ENCODE measurements around the gene AREG. TPM values are rescaled to one million over a fixed set of nuclear protein-coding genes. Genes with fewer than 3 reads are reported as not detected.

AREG gene
- polyA plus RNA-seq, 2 donors = 12.8 to 17.4 TPM

GRCh38 chr4:74474345-74475090 is 29.6 kb downstream of the AREG start:
- Histone ChIP-seq H3K27ac (ENCODE audit: low read depth in 2 of 2, low read length in 1 of 2) (peak overlapping the region in 1 of 2 donors; percentile 69), H3K36me3 (ENCODE audit: control insufficient read depth in 2 of 2, insufficient read depth in 2 of 2, low read length in 1 of 2) (no peaks in the 10 kb centered on the region), H3K4me1 (ENCODE audit: control insufficient read depth in 2 of 2, insufficient read depth in 2 of 2, low read length in 1 of 2) (no peaks in the 10 kb centered on the region), H3K9me3 (ENCODE audit: control insufficient read depth in 2 of 2, insufficient read depth in 1 of 2, low read depth in 1 of 2, low read length in 1 of 2) (no peaks in the 10 kb centered on the region), H3K27me3 (ENCODE audit: control insufficient read depth in 1 of 2, insufficient read depth in 2 of 2, low read length in 2 of 2) (no peaks in the 10 kb centered on the region), H3K4me3 (ENCODE audit: low read depth in 1 of 2, low read length in 2 of 2) (no peak overlapping the region)
- WGBS, 2 donors = 30 to 43% methylated on average over 4 of the region's 4 CpGs

GRCh38 chr4:74475091-74475800 is 30.3 kb downstream of the AREG start:
- WGBS, 2 donors = 54 to 60% methylated on average over 2 of the region's 2 CpGs
- Histone ChIP-seq H3K4me1 (ENCODE audit: control insufficient read depth in 2 of 2, insufficient read depth in 2 of 2, low read length in 1 of 2) (no peaks in the 10 kb centered on the region), H3K27ac (ENCODE audit: low read depth in 2 of 2, low read length in 1 of 2) (peak overlapping the region in 1 of 2 donors; percentile 69)

GRCh38 chr4:74475946-74476345 is 31.0 kb downstream of the AREG start:
- Histone ChIP-seq H3K4me1 (ENCODE audit: control insufficient read depth in 2 of 2, insufficient read depth in 2 of 2, low read length in 1 of 2) (no peaks in the 10 kb centered on the region), H3K27me3 (ENCODE audit: control insufficient read depth in 1 of 2, insufficient read depth in 2 of 2, low read length in 2 of 2) (no peaks in the 10 kb centered on the region), H3K36me3 (ENCODE audit: control insufficient read depth in 2 of 2, insufficient read depth in 2 of 2, low read length in 1 of 2) (no peaks in the 10 kb centered on the region), H3K9me3 (ENCODE audit: control insufficient read depth in 2 of 2, insufficient read depth in 1 of 2, low read depth in 1 of 2, low read length in 1 of 2) (no peaks in the 10 kb centered on the region), H3K4me3 (ENCODE audit: low read depth in 1 of 2, low read length in 2 of 2) (no peak overlapping the region), H3K27ac (ENCODE audit: low read depth in 2 of 2, low read length in 1 of 2) (no peak overlapping the region)
- WGBS, 2 donors = 77 to 78% methylated on average over 3 of the region's 3 CpGs

More at GRCh38 chr4:74475091-74475800, 30.3 kb downstream of the AREG start:
- H3K4me3 ChIP-seq (ENCODE audit: low read depth in 1 of 2, low read length in 2 of 2) = no peak overlapping the region
- H3K36me3 ChIP-seq (ENCODE audit: control insufficient read depth in 2 of 2, insufficient read depth in 2 of 2, low read length in 1 of 2) = no peaks in the 10 kb centered on the region
- H3K9me3 ChIP-seq (ENCODE audit: control insufficient read depth in 2 of 2, insufficient read depth in 1 of 2, low read depth in 1 of 2, low read length in 1 of 2) = no peaks in the 10 kb centered on the region
- H3K27me3 ChIP-seq (ENCODE audit: control insufficient read depth in 1 of 2, insufficient read depth in 2 of 2, low read length in 2 of 2) = no peaks in the 10 kb centered on the region

DNA sequence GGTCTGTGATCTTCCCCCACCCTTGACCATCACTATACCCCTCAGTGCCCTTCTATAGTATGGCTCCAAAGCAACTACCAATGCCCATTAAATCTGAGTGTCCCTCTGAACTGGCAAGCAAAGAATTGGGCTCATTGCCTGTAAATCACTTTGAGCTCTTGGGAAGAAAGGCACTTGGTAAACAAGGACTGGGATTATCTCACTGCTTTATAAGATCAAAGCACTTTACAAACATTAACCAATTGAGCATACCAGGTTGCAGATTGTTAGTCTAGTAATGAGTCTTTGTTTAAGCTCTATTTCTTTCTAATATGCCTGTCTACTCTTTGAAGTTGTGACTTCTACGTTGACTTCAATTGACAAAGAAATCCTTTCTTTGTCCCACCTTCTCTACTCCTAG is 34.1 kb downstream of the AREG start:
- Histone ChIP-seq H3K27ac (ENCODE audit: low read depth in 2 of 2, low read length in 1 of 2) (no peak overlapping the region), H3K4me3 (ENCODE audit: low read depth in 1 of 2, low read length in 2 of 2) (no peak overlapping the region), H3K27me3 (ENCODE audit: control insufficient read depth in 1 of 2, insufficient read depth in 2 of 2, low read length in 2 of 2) (no peaks in the 10 kb centered on the region), H3K36me3 (ENCODE audit: control insufficient read depth in 2 of 2, insufficient read depth in 2 of 2, low read length in 1 of 2) (no peaks in the 10 kb centered on the region), H3K9me3 (ENCODE audit: control insufficient read depth in 2 of 2, insufficient read depth in 1 of 2, low read depth in 1 of 2, low read length in 1 of 2) (no peaks in the 10 kb centered on the region), H3K4me1 (ENCODE audit: control insufficient read depth in 2 of 2, insufficient read depth in 2 of 2, low read length in 1 of 2) (peaks cover 0 to 3% of the 10 kb centered on the region in 2 donors)
- WGBS, 2 donors = 36 to 43% methylated on average over 1 of the region's 1 CpG

- no peak overlapping the region for H3K4me3 ChIP-seq (ENCODE audit: low read depth in 1 of 2, low read length in 2 of 2)
- no peaks in the 10 kb centered on the region for H3K9me3 ChIP-seq (ENCODE audit: control insufficient read depth in 2 of 2, insufficient read depth in 1 of 2, low read depth in 1 of 2, low read length in 1 of 2)
- H3K27me3 ChIP-seq (ENCODE audit: control insufficient read depth in 1 of 2, insufficient read depth in 2 of 2, low read length in 2 of 2) = no peaks in the 10 kb centered on the region
- H3K4me1 ChIP-seq (ENCODE audit: control insufficient read depth in 2 of 2, insufficient read depth in 2 of 2, low read length in 1 of 2) = peaks cover 0 to 3% of the 10 kb centered on the region in 2 donors
- 44 to 62% methylated on average over 2 of the region's 2 CpGs for WGBS, 2 donors
- H3K27ac ChIP-seq (ENCODE audit: low read depth in 2 of 2, low read length in 1 of 2) = no peak overlapping the region
- H3K36me3 ChIP-seq (ENCODE audit: control insufficient read depth in 2 of 2, insufficient read depth in 2 of 2, low read length in 1 of 2) = no peaks in the 10 kb centered on the region
These were observed 35.3 kb downstream of the AREG start for GRCh38 chr4:74480267-74480666.

DNA sequence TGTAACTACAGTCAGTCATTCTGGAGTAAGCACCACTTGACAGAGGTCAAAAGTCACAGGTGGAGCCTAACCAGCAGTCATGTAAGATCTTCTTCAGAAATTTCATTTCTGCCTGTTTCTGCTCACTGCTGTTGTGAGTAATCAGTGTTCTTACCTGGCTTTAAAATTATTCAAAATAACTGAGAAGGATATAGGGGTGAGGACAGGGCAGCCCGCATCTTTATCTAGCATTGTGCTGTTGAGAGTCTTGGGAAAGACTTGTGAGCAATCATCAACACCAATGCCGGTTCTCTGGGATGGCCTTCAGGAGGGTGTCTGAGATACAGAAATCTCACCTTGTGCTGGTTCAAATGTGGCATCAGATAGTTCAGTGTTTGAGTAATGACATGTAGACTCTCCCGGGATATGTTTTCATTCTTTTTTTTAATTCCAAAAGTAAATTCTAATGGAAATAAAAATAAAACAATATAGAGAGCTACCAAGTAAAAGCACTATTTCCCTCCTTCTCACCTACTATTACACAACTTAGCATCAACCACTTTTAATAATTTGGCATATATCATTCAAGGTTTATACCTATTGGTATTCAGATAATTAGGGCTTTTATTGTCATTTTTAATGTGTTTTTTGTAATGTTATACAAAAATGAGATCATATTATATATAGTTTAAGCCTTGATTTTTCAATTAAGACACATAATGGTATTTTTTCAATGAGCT is 37.1 kb downstream of the AREG start:
- no peaks in the 10 kb centered on the region for H3K36me3 ChIP-seq (ENCODE audit: control insufficient read depth in 2 of 2, insufficient read depth in 2 of 2, low read length in 1 of 2)
- no peak overlapping the region for H3K27ac ChIP-seq (ENCODE audit: low read depth in 2 of 2, low read length in 1 of 2)
- H3K4me1 ChIP-seq (ENCODE audit: control insufficient read depth in 2 of 2, insufficient read depth in 2 of 2, low read length in 1 of 2) = peaks cover 0 to 3% of the 10 kb centered on the region in 2 donors
- no peaks in the 10 kb centered on the region for H3K27me3 ChIP-seq (ENCODE audit: control insufficient read depth in 1 of 2, insufficient read depth in 2 of 2, low read length in 2 of 2)
- no peaks in the 10 kb centered on the region for H3K9me3 ChIP-seq (ENCODE audit: control insufficient read depth in 2 of 2, insufficient read depth in 1 of 2, low read depth in 1 of 2, low read length in 1 of 2)
- WGBS, 2 donors = 93 to 95% methylated on average over 3 of the region's 3 CpGs
- H3K4me3 ChIP-seq (ENCODE audit: low read depth in 1 of 2, low read length in 2 of 2) = no peak overlapping the region

- Histone ChIP-seq H3K36me3 (ENCODE audit: control insufficient read depth in 2 of 2, insufficient read depth in 2 of 2, low read length in 1 of 2) (no peaks in the 10 kb centered on the region), H3K4me1 (ENCODE audit: control insufficient read depth in 2 of 2, insufficient read depth in 2 of 2, low read length in 1 of 2) (peaks cover 0 to 3% of the 10 kb centered on the region in 2 donors), H3K27me3 (ENCODE audit: control insufficient read depth in 1 of 2, insufficient read depth in 2 of 2, low read length in 2 of 2) (no peaks in the 10 kb centered on the region), H3K27ac (ENCODE audit: low read depth in 2 of 2, low read length in 1 of 2) (peak overlapping the region in 1 of 2 donors; percentile 40), H3K9me3 (ENCODE audit: control insufficient read depth in 2 of 2, insufficient read depth in 1 of 2, low read depth in 1 of 2, low read length in 1 of 2) (no peaks in the 10 kb centered on the region), H3K4me3 (ENCODE audit: low read depth in 1 of 2, low read length in 2 of 2) (no peak overlapping the region)
- WGBS, 2 donors = 57 to 68% methylated on average over 6 of the region's 6 CpGs
These were observed 38.4 kb downstream of the AREG start for GRCh38 chr4:74483226-74483911.

DNA sequence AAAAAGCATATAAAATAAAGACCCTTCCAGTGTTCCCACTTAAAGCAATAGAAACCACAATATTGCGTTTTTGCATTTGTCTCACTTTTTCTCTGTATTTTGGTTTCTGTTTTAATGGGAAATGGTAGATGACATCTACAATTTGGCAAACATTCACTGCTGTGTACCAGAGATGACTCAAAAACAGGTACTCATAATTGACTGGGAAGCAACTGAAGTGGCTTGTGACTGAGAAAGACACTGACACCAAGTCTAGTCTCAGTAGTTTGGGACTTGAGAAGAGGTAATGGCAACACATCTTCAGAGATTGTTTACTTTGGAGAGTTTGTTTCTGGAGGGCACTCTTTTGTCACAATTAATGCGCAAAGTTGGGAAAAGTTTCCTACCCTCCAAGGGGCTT is 42.0 kb downstream of the AREG start:
- WGBS, 2 donors = 96 to 98% methylated on average over 2 of the region's 2 CpGs
- H3K36me3 ChIP-seq (ENCODE audit: control insufficient read depth in 2 of 2, insufficient read depth in 2 of 2, low read length in 1 of 2) = no peaks in the 10 kb centered on the region
- no peaks in the 10 kb centered on the region for H3K27me3 ChIP-seq (ENCODE audit: control insufficient read depth in 1 of 2, insufficient read depth in 2 of 2, low read length in 2 of 2)
- H3K4me1 ChIP-seq (ENCODE audit: control insufficient read depth in 2 of 2, insufficient read depth in 2 of 2, low read length in 1 of 2) = peaks cover 0 to 3% of the 10 kb centered on the region in 2 donors
- no peaks in the 10 kb centered on the region for H3K9me3 ChIP-seq (ENCODE audit: control insufficient read depth in 2 of 2, insufficient read depth in 1 of 2, low read depth in 1 of 2, low read length in 1 of 2)
- no peak overlapping the region for H3K27ac ChIP-seq (ENCODE audit: low read depth in 2 of 2, low read length in 1 of 2)
- no peak overlapping the region for H3K4me3 ChIP-seq (ENCODE audit: low read depth in 1 of 2, low read length in 2 of 2)

- H3K9me3 ChIP-seq (ENCODE audit: control insufficient read depth in 2 of 2, insufficient read depth in 1 of 2, low read depth in 1 of 2, low read length in 1 of 2) = no peaks in the 10 kb centered on the region
- peaks cover 0 to 3% of the 10 kb centered on the region in 2 donors for H3K4me1 ChIP-seq (ENCODE audit: control insufficient read depth in 2 of 2, insufficient read depth in 2 of 2, low read length in 1 of 2)
- H3K36me3 ChIP-seq (ENCODE audit: control insufficient read depth in 2 of 2, insufficient read depth in 2 of 2, low read length in 1 of 2) = no peaks in the 10 kb centered on the region
- WGBS, 2 donors = 46 to 56% methylated on average over 1 of the region's 1 CpG
- no peak overlapping the region for H3K27ac ChIP-seq (ENCODE audit: low read depth in 2 of 2, low read length in 1 of 2)
- H3K4me3 ChIP-seq (ENCODE audit: low read depth in 1 of 2, low read length in 2 of 2) = no peak overlapping the region
- no peaks in the 10 kb centered on the region for H3K27me3 ChIP-seq (ENCODE audit: control insufficient read depth in 1 of 2, insufficient read depth in 2 of 2, low read length in 2 of 2)
These were observed 42.8 kb downstream of the AREG start for GRCh38 chr4:74487771-74488170.

All from esophagus (tissue), 2 donors.